H1 (cell line): Measurements from ENCODE around the gene EGFR.

Experiments used
- CTCF ChIP-seq, 3 experiments: IDR thresholded peaks; 1 replicate in 2 of 3; 2 replicates in 1 of 3; pipeline versions ENCODE4 v1.5.1 to v1.6.1; 2011; ENCODE audit warnings: low read length in 3 of 3, mild to moderate bottlenecking in 3 of 3, inconsistent platforms in 2 of 3, low read depth in 1 of 3, moderate library complexity in 1 of 3; ENCODE audit not compliant: insufficient read depth in 1 of 3; ENCODE audit errors: control extremely low read depth in 1 of 3
- EZH2 ChIP-seq: fragments of 200-600 bp; sonication (generic); IDR thresholded peaks from 2 replicates; pipeline ENCODE4 v1.7.1; 2012; ENCODE audit warnings: low read depth, mild to moderate bottlenecking, moderate library complexity, low read length, inconsistent platforms; ENCODE audit not compliant: severe bottlenecking
- MAX ChIP-seq: IDR thresholded peaks from 2 replicates; pipeline ENCODE4 v1.6.1; 2012; ENCODE audit warnings: inconsistent platforms
- SIX5 ChIP-seq: IDR thresholded peaks from 2 replicates; pipeline ENCODE4 v1.6.1; 2011; ENCODE audit warnings: mild to moderate bottlenecking, low read depth, low read length

GRCh38 chr7:55188590-55189138, 169.8 kb downstream of the EGFR start:
- TF ChIP-seq MAX (no peak), CTCF (IDR thresholded peaks at IDR 0.05; ENCODE audit: control extremely low read depth in 1 of 3, insufficient read depth in 1 of 3, low read depth in 1 of 3, low read length in 3 of 3) (no peak), SIX5 (no peak), EZH2 (no peak)
